ENCODE data around the gene GPR146.

The GPR146 gene

GRCh38 chr7:1086588-1087464, 42.5 kb downstream of the GPR146 start:
- H3K4me3 ChIP-seq (ENCODE audit: control insufficient read depth, low read depth, low read length) = peak overlapping the region; percentile 62
- TF ChIP-seq CTCF (IDR thresholded peaks at IDR 0.05; ENCODE audit: control insufficient read depth, insufficient read depth, low read depth, low read length, missing control alignments) = peak; percentile 88
- DNase-seq (ENCODE audit: low read depth) = no peak

GRCh38 chr7:1087465-1087814, 43.1 kb downstream of the GPR146 start:
- peak overlapping the region; percentile 62 for H3K4me3 ChIP-seq (ENCODE audit: control insufficient read depth, low read depth, low read length)
- DNase-seq (ENCODE audit: low read depth) = peak; percentile 24
- no peak for TF ChIP-seq CTCF (IDR thresholded peaks at IDR 0.05; ENCODE audit: control insufficient read depth, insufficient read depth, low read depth, low read length, missing control alignments)

- no peak for DNase-seq (ENCODE audit: low read depth)
- no peak for TF ChIP-seq CTCF (IDR thresholded peaks at IDR 0.05; ENCODE audit: control insufficient read depth, insufficient read depth, low read depth, low read length, missing control alignments)
- H3K4me3 ChIP-seq (ENCODE audit: control insufficient read depth, low read depth, low read length) = peak within 1 kb of the TSS; percentile 62
These were observed 43.9 kb downstream of the GPR146 start, which contains the start of gene GPER1 for GRCh38 chr7:1087952-1088920. TSS of gene GPER1 (plus strand) at chr7:1088113. CDS start at chr7:1091729, 3,616 bp downstream.

- TF ChIP-seq CTCF (IDR thresholded peaks at IDR 0.05; ENCODE audit: control insufficient read depth, insufficient read depth, low read depth, low read length, missing control alignments) = no peak
- H3K4me3 ChIP-seq (ENCODE audit: control insufficient read depth, low read depth, low read length) = no peak overlapping the region
- no peak for DNase-seq (ENCODE audit: low read depth)
These were observed 45.9 kb downstream of the GPR146 start for GRCh38 chr7:1090236-1090635.

GRCh38 chr7:1090686-1091643, 46.6 kb downstream of the GPR146 start:
- H3K4me3 ChIP-seq (ENCODE audit: control insufficient read depth, low read depth, low read length) = no peak overlapping the region
- no peak for TF ChIP-seq CTCF (IDR thresholded peaks at IDR 0.05; ENCODE audit: control insufficient read depth, insufficient read depth, low read depth, low read length, missing control alignments)
- no peak for DNase-seq (ENCODE audit: low read depth)

All from AG09309 (cell line).